Stimulated activated CD8-positive, alpha-beta memory T cell treated with anti-CD3 and anti-CD28 coated beads, Interleukin-2, amount 100 ng/mL, for 48 hours (primary cell): ENCODE measurements around the gene USP34.
"Not testable (repeated sequence)": the region's sequence is repeated elsewhere in the genome, so short reads cannot be mapped to it uniquely, and the experiment has no call there.

Source experiments
- DNase-seq, 2 donors: peaks; one replicate each; pipeline ENCODE4 v3.0.0-alpha.2; 2020; ENCODE audit warnings: low read depth in 2 of 2

The USP34 gene

GRCh38 chr2:61426267-61426897 is 44.5 kb downstream of the USP34 start:
- peak; percentile 36 to 56 for DNase-seq

- no peak for DNase-seq
These were observed 45.2 kb downstream of the USP34 start for GRCh38 chr2:61425605-61426155.

GRCh38 chr2:61423714-61424113 is 47.2 kb downstream of the USP34 start:
- DNase-seq, result no peak

GRCh38 chr2:61421611-61422010 is 49.3 kb downstream of the USP34 start:
- DNase-seq, result no peak

- DNase-seq, result no peak
These were observed 49.8 kb downstream of the USP34 start for GRCh38 chr2:61420991-61421544.

GRCh38 chr2:61419570-61419969 is 51.3 kb downstream of the USP34 start:
- no peak for DNase-seq

- peak in 1 of 2 donors; percentile 17 for DNase-seq
These were observed 51.8 kb downstream of the USP34 start for GRCh38 chr2:61419129-61419528.

GRCh38 chr2:61416871-61417645 is 53.8 kb downstream of the USP34 start:
- DNase-seq, result no peak

GRCh38 chr2:61415265-61415664 is 55.6 kb downstream of the USP34 start:
- DNase-seq, result no peak

GRCh38 chr2:61414674-61415073 is 56.2 kb downstream of the USP34 start:
- no peak for DNase-seq

GRCh38 chr2:61411109-61411508 is 59.8 kb downstream of the USP34 start:
- DNase-seq, result no peak

GRCh38 chr2:61410185-61410584 is 60.7 kb downstream of the USP34 start:
- no peak for DNase-seq

GRCh38 chr2:61405813-61406212 is 65.1 kb downstream of the USP34 start:
- DNase-seq, result no peak

- DNase-seq, result no peak
These were observed 66.4 kb downstream of the USP34 start for GRCh38 chr2:61404438-61404837.

- DNase-seq, result no peak
These were observed 72.5 kb downstream of the USP34 start for GRCh38 chr2:61398413-61398812.

GRCh38 chr2:61396005-61396404 is 74.9 kb downstream of the USP34 start:
- no peak for DNase-seq

- DNase-seq, result not testable (repeated sequence)
These were observed 83.3 kb downstream of the USP34 start for GRCh38 chr2:61387588-61387987.

GRCh38 chr2:61380882-61381197 is 90.0 kb downstream of the USP34 start:
- DNase-seq, result not testable (repeated sequence)

- DNase-seq, result no peak
These were observed 90.6 kb downstream of the USP34 start for GRCh38 chr2:61380056-61380881.

GRCh38 chr2:61379521-61379920 is 91.4 kb downstream of the USP34 start:
- no peak for DNase-seq

GRCh38 chr2:61378281-61378680 is 92.6 kb downstream of the USP34 start:
- DNase-seq, result no peak

GRCh38 chr2:61377046-61377445 is 93.8 kb downstream of the USP34 start:
- DNase-seq, result no peak
